GM18499 (cell line): ENCODE data around the gene UGT1A8.

ENCODE experiments used
- ATAC-seq: cut with Tn5 transposase; IDR thresholded peaks from one replicate; pipeline ENCODE4 v1.9.1; 2021; ENCODE audit warnings: moderate number of reproducible peaks; ENCODE audit not compliant: insufficient read depth, unreplicated experiment

Gene UGT1A8

GRCh38 chr2:233794128-233794658 lies 176.8 kb downstream of the UGT1A8 start:
- ATAC-seq, result no peak

GRCh38 chr2:233795735-233796171 lies 178.3 kb downstream of the UGT1A8 start:
- no peak for ATAC-seq

GRCh38 chr2:233796254-233796653 lies 178.8 kb downstream of the UGT1A8 start:
- no peak for ATAC-seq

GRCh38 chr2:233798335-233799086 lies 181.1 kb downstream of the UGT1A8 start:
- no peak for ATAC-seq

GRCh38 chr2:233799087-233799665 lies 181.7 kb downstream of the UGT1A8 start:
- ATAC-seq, result no peak

- no peak for ATAC-seq
Observed at GRCh38 chr2:233799716-233800115, 182.3 kb downstream of the UGT1A8 start.

- no peak for ATAC-seq
Observed at GRCh38 chr2:233800208-233800607, 182.8 kb downstream of the UGT1A8 start.

- no peak for ATAC-seq
Observed at GRCh38 chr2:233801357-233802131, 184.1 kb downstream of the UGT1A8 start.

GRCh38 chr2:233802132-233802815 lies 184.8 kb downstream of the UGT1A8 start:
- ATAC-seq, result no peak

GRCh38 chr2:233803292-233803911 lies 186.0 kb downstream of the UGT1A8 start:
- no peak for ATAC-seq

GRCh38 chr2:233803994-233804393 lies 186.6 kb downstream of the UGT1A8 start:
- ATAC-seq, result no peak

GRCh38 chr2:233807215-233807865 lies 189.9 kb downstream of the UGT1A8 start:
- no peak for ATAC-seq

GRCh38 chr2:233807966-233808935 lies 190.8 kb downstream of the UGT1A8 start:
- no peak for ATAC-seq

- no peak for ATAC-seq
Observed at GRCh38 chr2:233810385-233810784, 193.0 kb downstream of the UGT1A8 start.

GRCh38 chr2:233811087-233811486 lies 193.7 kb downstream of the UGT1A8 start:
- ATAC-seq, result no peak

- no peak for ATAC-seq
Observed at GRCh38 chr2:233811732-233812131, 194.3 kb downstream of the UGT1A8 start.

- no peak for ATAC-seq
Observed at GRCh38 chr2:233813236-233814055, 196.0 kb downstream of the UGT1A8 start.
